ENCODE results near the gene ATP5PD.

DNA sequence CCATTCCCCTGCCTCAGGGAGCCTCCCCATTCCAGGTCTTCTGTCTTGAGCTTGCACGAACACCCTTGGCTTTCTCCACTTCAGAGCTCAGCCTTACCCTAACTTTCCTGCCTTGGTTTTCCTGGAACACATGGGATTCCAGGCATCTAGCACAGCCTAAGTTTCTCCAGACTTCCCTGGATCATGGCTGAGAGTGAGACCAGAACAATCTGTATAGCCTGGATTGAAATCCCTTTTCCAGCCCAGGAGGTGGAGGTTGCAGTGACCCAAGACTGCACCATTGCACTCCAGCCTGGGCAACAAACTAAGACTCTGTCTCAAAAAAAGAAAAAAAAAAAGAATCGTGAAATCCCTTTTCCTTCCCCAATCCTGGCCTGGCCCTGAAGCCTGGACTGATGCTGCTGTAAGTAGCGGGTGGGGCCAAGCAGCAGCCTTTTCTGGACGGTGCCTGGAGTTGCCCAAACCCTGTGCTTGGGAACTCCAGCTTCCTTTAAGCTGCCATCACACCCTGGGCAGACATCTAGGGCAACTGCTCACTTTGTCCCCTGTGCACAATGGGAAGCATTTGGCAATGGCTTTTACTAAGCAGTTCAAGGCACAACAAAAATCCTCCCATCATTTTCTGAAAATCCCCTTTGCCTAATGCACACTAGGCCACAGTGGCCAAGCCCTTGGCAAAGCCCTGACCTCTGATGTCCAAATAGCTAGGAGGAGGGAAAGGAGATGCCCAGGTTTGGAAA, 29.0 kb upstream of the ATP5PD start:
- TF ChIP-seq, protein P1, sequence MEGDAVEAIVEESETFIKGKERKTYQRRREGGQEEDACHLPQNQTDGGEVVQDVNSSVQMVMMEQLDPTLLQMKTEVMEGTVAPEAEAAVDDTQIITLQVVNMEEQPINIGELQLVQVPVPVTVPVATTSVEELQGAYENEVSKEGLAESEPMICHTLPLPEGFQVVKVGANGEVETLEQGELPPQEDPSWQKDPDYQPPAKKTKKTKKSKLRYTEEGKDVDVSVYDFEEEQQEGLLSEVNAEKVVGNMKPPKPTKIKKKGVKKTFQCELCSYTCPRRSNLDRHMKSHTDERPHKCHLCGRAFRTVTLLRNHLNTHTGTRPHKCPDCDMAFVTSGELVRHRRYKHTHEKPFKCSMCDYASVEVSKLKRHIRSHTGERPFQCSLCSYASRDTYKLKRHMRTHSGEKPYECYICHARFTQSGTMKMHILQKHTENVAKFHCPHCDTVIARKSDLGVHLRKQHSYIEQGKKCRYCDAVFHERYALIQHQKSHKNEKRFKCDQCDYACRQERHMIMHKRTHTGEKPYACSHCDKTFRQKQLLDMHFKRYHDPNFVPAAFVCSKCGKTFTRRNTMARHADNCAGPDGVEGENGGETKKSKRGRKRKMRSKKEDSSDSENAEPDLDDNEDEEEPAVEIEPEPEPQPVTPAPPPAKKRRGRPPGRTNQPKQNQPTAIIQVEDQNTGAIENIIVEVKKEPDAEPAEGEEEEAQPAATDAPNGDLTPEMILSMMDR (IDR thresholded peaks at IDR 0.05) = no peak
- no peak for TF ChIP-seq POLR2A (IDR thresholded peaks at IDR 0.05)

All from thyroid gland (tissue), 4 donors.